ENCODE results near the gene KRT81. TPM values are rescaled to one million over a fixed set of nuclear protein-coding genes. Genes with fewer than 3 reads are reported as not detected.

The KRT81 gene
- total RNA-seq (ENCODE audit: low replicate concordance) = 0.09 TPM in 1 of 2 replicates, not detected in the other

- Histone ChIP-seq H3K4me3 (no peak within 1 kb of the TSS), H3K9me3 (ENCODE audit: low read depth) (no peaks in the 10 kb centered on the region), H3K36me3 (no peaks in the 10 kb centered on the region), H3K79me2 (ENCODE audit: low read depth) (no peaks in the 10 kb centered on the region), H3K27me3 (peaks cover 27% of the 10 kb centered on the region), H3K4me2 (no peak within 1 kb of the TSS), H3K9ac (no peak within 1 kb of the TSS), H2AFZ (replicated peaks) (no peak within 1 kb of the TSS), H3K27ac (no peak within 1 kb of the TSS), H4K20me1 (ENCODE audit: low read depth) (no peaks in the 10 kb centered on the region), H3K4me1 (no peaks in the 10 kb centered on the region), H3F3A (ENCODE audit: low read depth) (no peaks in the 10 kb centered on the region)
- TF ChIP-seq EZH2phosphoT487 (IDR thresholded peaks at IDR 0.05) (no peak), EZH2 (IDR thresholded peaks at IDR 0.05) (no peak)
- Mint-ChIP-seq H3K27me3 (ENCODE audit: insufficient read depth, low read depth) (peaks cover 13% of the 10 kb centered on the region), H3K36me3 (no peaks in the 10 kb centered on the region), H3K27ac (no peak within 1 kb of the TSS), H3K4me1 (no peaks in the 10 kb centered on the region), H3K9me3 (no peaks in the 10 kb centered on the region), H3K4me3 (no peak within 1 kb of the TSS)
- DNase-seq (ENCODE audit: low spot score) = no peak
These were observed at the start of gene KRT81 for GRCh38 chr12:52291267-52291935. Gene KRT81 (minus strand): TSS chr12:52291534. CDS start chr12:52291465, 69 bp downstream.

- no peak overlapping the region for H3K4me2 ChIP-seq
- H3K9ac ChIP-seq = no peak overlapping the region
- H3K4me1 ChIP-seq = no peaks in the 10 kb centered on the region
- peaks cover 13% of the 10 kb centered on the region for H3K27me3 Mint-ChIP-seq (ENCODE audit: insufficient read depth, low read depth)
- H2AFZ ChIP-seq (replicated peaks) = no peak overlapping the region
- H3K4me3 Mint-ChIP-seq = no peak overlapping the region
- no peak overlapping the region for H3K27ac Mint-ChIP-seq
- no peaks in the 10 kb centered on the region for H3K36me3 ChIP-seq
- H4K20me1 ChIP-seq (ENCODE audit: low read depth) = no peaks in the 10 kb centered on the region
- H3K36me3 Mint-ChIP-seq = no peaks in the 10 kb centered on the region
- peaks cover 5% of the 10 kb centered on the region for H3K9me3 Mint-ChIP-seq
- H3K4me1 Mint-ChIP-seq = no peaks in the 10 kb centered on the region
- no peak overlapping the region for H3K27ac ChIP-seq
- H3F3A ChIP-seq (ENCODE audit: low read depth) = no peaks in the 10 kb centered on the region
- H3K4me3 ChIP-seq = no peak overlapping the region
- H3K9me3 ChIP-seq (ENCODE audit: low read depth) = no peaks in the 10 kb centered on the region
- DNase-seq (ENCODE audit: low spot score) = no peak
- H3K79me2 ChIP-seq (ENCODE audit: low read depth) = no peaks in the 10 kb centered on the region
- H3K27me3 ChIP-seq = no peaks in the 10 kb centered on the region
- no peak for TF ChIP-seq CTCF (IDR thresholded peaks at IDR 0.05)
These were observed 47.1 kb upstream of the KRT81 start for GRCh38 chr12:52338241-52338960.

GRCh38 chr12:52337054-52337453 lies 45.7 kb upstream of the KRT81 start:
- no peak overlapping the region for H3K4me3 ChIP-seq
- no peaks in the 10 kb centered on the region for H3K36me3 ChIP-seq
- H4K20me1 ChIP-seq (ENCODE audit: low read depth) = no peaks in the 10 kb centered on the region
- no peaks in the 10 kb centered on the region for H3K36me3 Mint-ChIP-seq
- H3F3A ChIP-seq (ENCODE audit: low read depth) = no peaks in the 10 kb centered on the region
- H3K4me1 Mint-ChIP-seq = no peaks in the 10 kb centered on the region
- peaks cover 3% of the 10 kb centered on the region for H3K27me3 Mint-ChIP-seq (ENCODE audit: insufficient read depth, low read depth)
- H3K4me3 Mint-ChIP-seq = no peak overlapping the region
- TF ChIP-seq EZH2phosphoT487 (IDR thresholded peaks at IDR 0.05) (no peak), CTCF (IDR thresholded peaks at IDR 0.05) (no peak), EZH2 (IDR thresholded peaks at IDR 0.05) (no peak)
- no peak overlapping the region for H3K27ac Mint-ChIP-seq
- H2AFZ ChIP-seq (replicated peaks) = no peak overlapping the region
- DNase-seq (ENCODE audit: low spot score) = no peak
- H3K9ac ChIP-seq = no peak overlapping the region
- H3K79me2 ChIP-seq (ENCODE audit: low read depth) = no peaks in the 10 kb centered on the region
- H3K9me3 ChIP-seq (ENCODE audit: low read depth) = no peaks in the 10 kb centered on the region
- H3K9me3 Mint-ChIP-seq = peaks cover 3% of the 10 kb centered on the region
- H3K27me3 ChIP-seq = no peaks in the 10 kb centered on the region
- no peaks in the 10 kb centered on the region for H3K4me1 ChIP-seq
- H3K4me2 ChIP-seq = no peak overlapping the region
- no peak overlapping the region for H3K27ac ChIP-seq

- TF ChIP-seq EZH2phosphoT487 (IDR thresholded peaks at IDR 0.05) = no peak
- TF ChIP-seq CTCF (IDR thresholded peaks at IDR 0.05) = no peak
- no peak for TF ChIP-seq EZH2 (IDR thresholded peaks at IDR 0.05)
- H3K4me1 ChIP-seq = no peaks in the 10 kb centered on the region
- H3K9me3 ChIP-seq (ENCODE audit: low read depth) = no peaks in the 10 kb centered on the region
- H3F3A ChIP-seq (ENCODE audit: low read depth) = no peaks in the 10 kb centered on the region
- H3K9ac ChIP-seq = no peak overlapping the region
- no peaks in the 10 kb centered on the region for H4K20me1 ChIP-seq (ENCODE audit: low read depth)
- Mint-ChIP-seq H3K4me1 (no peaks in the 10 kb centered on the region), H3K4me3 (no peak overlapping the region), H3K27me3 (ENCODE audit: insufficient read depth, low read depth) (peaks cover 3% of the 10 kb centered on the region), H3K27ac (no peak overlapping the region), H3K36me3 (no peaks in the 10 kb centered on the region), H3K9me3 (peaks cover 3% of the 10 kb centered on the region)
- H3K27ac ChIP-seq = no peak overlapping the region
- no peaks in the 10 kb centered on the region for H3K27me3 ChIP-seq
- DNase-seq (ENCODE audit: low spot score) = no peak
- no peak overlapping the region for H3K4me3 ChIP-seq
- H3K79me2 ChIP-seq (ENCODE audit: low read depth) = no peaks in the 10 kb centered on the region
- no peaks in the 10 kb centered on the region for H3K36me3 ChIP-seq
- H2AFZ ChIP-seq (replicated peaks) = no peak overlapping the region
- H3K4me2 ChIP-seq = no peak overlapping the region
These were observed 45.3 kb upstream of the KRT81 start for GRCh38 chr12:52336641-52337040.

Data from neural progenitor cell (in vitro differentiated cells).